ENCODE measurements around the gene PHF2. TPM values are rescaled to one million over a fixed set of nuclear protein-coding genes. Genes with fewer than 3 reads are reported as not detected.
A peak's percentile ranks its signal among the peaks of the same experiment; 100 is the strongest.

PHF2 gene
- total RNA-seq, 1 donor from 2014 or later: 13.9 TPM

DNA sequence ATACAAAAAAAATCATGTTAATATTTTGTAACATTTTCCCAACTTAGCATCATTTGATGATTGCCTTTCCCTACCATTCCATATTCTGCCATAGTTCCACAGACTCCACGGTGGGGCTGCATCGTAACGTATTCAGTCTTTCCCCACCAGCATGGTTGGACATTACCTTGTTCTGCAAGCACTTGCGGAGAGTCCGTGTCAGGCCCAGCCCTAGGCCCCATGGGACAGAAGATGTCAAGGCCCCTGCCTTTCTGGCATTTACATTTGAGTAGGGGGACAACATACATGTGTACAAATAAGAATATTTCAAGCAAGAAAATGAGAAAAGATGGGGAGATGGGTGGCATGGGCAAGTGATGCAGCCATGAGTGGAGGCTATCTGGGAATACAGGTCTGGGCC, 8.2 kb upstream of the PHF2 start:
- DNase-seq (ENCODE audit: low read depth in 2 of 2): no peak

DNA sequence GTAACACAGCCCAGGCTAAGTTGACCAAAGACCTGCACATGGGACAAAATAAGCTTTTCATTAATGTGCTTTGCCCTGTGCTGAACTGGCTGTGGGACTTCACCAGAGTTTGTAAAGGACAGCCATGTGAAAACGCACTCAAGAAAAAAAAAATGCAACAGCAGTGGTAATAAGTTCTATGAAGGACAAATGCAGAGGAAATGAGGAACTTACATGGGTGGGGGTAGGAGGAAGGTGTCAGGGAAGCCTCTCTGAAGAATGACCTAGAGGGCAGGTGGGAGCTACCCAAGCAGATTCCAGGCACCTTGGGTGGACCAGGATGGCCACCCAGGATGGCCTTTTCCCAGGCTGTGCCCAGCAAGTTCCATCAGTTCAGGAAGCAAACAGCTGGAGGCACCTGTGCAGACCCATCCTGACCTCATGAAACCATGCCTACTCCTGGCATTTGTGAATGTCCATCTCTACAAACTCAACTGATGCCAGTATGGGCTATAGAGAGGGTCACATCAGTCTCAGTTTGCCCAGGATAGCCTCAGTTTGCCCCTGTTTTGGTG, 6.7 kb upstream of the PHF2 start:
- no peak for DNase-seq (ENCODE audit: low read depth in 2 of 2)

DNA sequence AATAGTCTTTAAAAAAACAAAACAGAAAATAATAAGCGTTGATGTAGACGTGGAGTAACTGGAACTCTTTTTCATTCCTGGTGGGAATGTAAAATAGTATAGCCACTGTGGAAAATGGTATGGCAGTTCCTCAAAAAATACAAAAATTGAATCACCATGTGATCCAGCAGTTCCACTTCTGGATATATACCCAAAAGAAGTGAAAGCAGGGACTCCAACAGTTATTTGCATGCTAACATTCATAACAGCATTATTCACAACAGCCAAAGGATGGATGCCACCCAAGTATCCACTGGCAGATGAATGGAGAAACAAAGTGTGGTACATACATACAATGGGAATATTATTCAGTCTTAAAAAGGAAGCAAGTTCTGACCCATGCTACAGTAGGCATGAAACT, 4.2 kb upstream of the PHF2 start:
- DNase-seq (ENCODE audit: low read depth in 2 of 2): no peak

DNA sequence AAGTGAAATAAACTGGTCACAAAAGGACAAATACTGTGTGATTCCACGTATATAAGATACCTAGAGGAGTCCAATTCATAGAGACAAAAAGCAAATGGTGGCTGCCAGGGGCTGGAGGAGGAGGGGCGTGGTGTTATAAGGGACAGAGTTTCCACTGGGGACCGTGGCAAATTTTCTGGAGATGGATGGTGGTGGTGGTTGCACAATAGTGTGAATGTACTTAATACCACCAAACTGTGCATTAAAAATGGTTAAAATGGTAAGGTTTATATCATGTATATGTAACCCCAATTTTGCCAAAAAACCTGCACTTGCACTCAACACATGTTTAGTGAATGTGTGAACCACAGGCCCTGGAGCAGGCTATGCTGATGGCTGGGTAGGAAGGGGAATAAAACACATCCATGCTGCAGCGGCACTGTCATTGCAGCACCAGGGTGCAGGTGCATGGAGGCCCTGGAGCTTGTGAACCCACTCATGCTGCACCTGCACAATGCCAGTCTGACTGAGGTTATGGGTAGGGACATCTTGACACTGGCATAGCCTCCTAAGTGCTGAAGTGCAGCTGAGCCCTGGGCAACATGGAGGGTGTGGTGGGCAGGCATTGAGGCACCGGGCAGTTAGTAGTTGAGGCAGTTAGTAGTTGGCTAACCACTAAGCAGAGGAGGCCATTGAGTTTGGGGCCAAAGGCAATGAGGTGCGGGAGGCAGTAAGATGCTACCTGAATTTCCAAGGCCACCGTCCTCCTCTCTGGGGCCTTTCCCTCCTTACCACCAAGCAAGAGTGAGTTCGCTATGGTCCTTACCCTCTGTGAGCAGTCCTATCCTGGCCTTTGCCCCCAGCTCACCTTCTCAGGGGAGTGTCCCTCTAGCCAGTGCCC, 3.5 kb upstream of the PHF2 start:
- DNase-seq (ENCODE audit: low read depth in 2 of 2): no peak

DNA sequence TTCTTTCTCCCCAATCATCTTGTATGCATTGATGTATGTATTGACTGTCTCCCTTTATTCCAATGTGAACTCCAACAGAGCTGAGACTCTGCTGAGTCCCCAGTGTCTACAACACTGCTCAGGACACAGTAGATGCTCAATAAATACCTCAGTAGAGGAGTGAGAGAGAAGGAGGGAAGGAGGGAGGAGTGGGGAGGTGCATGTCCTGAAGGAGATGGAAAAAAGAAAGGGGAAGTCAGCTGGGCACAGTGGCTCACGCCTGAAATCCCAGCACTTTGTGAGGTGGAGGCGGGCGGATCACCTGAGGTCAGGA, 2.9 kb upstream of the PHF2 start:
- DNase-seq (ENCODE audit: low read depth in 2 of 2): no peak

DNA sequence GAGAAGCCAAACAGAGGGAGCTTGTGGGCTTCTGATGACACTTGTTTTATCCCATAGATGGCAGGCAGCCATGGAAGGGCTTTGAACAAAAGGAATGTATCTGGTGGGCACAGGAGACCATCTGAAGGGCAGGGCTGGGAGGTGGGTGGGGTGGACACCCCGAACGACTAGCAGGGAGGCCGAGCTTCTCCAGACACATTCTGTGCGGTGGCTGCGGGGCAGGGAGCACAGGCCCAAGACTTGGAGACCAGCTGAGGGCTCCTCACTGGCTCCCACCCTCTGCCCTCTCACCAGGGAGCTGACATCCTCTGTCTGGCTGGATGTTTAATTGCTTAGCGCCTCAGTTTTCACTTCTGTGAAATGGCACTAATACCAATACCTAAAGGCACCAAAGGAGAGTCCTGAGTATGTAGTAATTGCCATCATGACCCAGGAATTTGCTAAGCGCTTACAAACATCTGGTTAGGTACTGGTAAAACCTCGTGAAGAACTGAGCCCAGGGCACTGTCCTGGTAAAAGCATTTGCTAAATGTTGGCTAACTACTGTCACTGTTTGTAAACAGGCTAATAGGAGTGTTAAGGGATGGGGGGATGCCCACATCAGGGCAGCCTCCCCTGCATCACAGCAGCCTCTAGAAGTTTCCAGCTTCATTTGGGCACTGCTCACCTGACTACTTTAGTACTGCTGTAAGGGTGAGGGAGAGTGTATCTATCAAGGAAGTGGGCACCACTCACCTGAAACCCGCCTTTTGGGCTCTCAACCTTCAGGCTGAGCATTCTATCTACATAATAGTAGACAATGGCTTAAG, 2.1 kb upstream of the PHF2 start:
- DNase-seq (ENCODE audit: low read depth in 2 of 2): no peak

DNA sequence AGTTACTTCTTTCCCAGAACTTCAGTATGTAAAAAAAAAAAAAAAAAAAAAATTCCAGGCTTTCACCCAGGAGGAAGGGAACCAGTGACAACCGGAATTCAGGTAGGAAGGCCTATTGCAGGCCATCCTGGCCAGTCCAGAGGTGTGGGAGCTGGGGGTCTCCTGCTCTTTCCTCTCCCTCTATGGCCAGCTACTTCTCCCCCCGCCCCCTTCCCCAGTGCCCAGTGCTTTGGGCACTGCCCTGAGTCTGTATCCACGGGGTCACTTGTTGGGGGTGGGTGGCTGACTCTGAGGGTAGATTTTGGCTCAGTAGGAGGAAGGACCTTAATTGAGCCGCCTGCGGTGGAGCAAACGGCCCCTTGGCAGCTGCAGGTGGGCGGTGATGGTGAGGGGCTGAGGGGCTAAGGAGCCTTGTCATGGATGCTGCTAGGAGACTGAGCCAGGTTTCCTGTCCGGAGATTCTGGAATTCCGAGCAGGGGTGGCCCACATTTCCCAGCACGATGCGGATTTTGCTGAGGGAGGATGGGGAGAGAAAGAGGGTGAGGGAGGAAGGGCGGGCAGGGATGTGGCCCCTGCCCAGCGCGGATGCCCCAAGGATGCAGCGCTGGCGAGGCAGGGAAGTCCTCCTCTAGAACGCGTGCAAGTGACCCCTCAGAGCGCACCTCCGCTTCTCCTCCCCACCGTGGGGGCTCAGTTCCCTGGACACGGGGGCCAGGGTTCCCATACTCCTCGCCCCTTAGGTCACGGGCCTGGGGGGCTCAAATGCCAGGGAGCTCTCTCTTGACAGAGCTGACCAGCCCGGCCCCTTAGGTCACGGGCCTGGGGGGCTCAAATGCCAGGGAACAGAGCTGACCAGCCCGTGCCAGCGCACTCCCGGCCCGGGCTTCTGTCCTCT, 1.2 kb upstream of the PHF2 start:
- DNase-seq (ENCODE audit: low read depth in 2 of 2): peak in 1 of 2 donors; percentile 40

DNA sequence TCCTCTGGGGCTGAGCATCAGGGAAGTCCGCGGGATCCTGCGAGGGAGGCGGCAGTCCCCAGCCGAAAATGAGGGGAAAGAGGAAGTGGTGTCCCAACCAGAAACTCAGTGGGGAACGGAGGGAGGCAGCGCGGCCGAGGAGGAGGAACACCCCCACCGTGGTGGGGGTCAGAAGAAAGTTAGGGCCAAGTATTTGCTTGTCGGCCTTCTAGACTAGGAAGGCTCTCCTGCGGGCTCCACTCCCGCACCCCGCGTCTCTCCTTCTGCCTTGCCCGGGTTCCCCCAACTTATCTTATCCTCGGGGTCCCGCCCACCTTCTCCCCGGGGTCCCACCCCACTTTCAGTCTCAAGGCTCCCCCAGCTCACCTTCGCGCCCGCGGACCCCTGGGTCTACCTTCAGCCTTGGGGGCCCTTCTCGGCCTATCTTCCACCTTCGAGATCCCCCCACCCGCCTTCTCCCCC, 557 bp upstream of the PHF2 start:
- DNase-seq (ENCODE audit: low read depth in 2 of 2): peak in 1 of 2 donors; percentile 35

DNA sequence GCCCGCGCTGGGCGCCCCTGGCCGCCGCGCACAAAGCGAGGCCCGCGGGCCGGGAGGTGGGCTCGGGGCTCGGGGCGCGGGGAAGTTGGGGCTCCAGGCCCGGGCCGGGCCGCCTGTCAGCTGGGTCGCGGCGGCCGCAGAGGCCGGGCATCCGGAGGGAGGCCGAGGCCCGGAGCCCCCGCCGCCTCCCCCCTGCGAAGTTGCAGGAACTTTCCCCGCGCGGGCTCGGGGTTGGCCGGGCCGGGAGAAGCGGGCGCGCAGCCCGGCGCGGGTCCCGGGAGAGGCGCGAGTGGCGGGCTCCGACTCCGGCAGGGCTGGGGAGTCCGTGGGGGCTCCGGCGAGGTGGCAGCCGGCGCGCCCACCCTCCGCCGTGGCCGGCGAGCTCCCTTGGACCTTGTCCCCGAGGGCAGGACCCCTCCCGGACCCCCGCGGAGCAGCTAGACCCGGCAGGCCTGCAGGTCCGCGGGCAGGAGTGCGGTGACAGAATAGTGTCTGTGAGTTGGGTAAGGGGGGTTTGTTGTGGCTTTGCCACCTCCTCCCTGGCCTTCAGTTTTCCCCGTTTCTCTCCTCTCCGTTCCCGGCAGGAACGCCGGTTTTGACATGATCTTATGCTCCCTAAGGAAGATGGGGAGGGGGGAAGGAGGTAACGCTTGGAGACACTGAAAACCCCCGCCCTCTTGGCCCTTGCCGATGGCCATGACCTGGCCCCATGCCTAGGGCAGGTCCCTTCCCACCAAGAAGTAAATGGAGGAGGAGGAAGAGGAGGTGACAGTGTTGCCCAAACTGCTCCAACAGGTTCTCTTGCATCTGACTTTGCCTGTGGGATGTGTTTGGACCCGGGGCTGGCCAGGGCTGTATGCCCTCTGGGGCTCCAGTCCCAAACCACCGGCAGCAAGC, 942 bp downstream of the PHF2 start:
- DNase-seq (ENCODE audit: low read depth in 2 of 2): peak; percentile 34 to 55

DNA sequence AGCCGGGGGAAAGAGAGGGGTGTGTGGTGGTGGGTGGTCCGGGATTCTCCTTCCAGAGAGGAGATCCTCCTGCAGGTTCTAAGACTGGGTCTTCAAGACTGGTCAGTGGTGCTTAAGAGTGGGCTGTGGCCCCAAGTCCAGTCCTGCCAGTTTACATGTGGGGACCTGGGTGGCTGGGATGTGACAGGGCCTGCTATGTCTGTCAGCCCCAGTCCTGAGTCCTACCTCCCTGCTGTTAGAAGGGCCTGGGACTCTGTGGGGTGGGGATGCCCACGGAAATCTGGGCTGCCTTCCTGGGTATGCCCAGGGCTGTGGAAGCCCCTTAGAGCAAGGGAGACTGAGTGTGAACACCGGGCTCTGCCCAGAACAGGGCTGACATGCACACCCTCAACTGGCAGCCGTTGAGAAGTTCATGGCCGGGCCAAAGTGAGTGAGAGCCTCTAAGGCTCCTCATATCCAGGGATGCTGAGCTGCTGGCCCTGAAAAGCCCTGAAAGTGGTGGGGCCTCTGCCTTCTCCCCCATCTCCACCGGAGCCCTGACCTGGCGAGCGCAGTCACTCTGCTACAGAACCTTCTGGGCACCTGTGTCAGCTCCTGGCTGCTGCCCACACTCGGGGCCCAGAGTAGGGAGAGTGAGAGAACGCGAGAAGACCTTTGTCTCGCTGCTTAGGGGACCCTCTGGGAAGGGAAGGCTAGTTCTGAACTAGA, 1.7 kb downstream of the PHF2 start:
- no peak for DNase-seq (ENCODE audit: low read depth in 2 of 2)

DNA sequence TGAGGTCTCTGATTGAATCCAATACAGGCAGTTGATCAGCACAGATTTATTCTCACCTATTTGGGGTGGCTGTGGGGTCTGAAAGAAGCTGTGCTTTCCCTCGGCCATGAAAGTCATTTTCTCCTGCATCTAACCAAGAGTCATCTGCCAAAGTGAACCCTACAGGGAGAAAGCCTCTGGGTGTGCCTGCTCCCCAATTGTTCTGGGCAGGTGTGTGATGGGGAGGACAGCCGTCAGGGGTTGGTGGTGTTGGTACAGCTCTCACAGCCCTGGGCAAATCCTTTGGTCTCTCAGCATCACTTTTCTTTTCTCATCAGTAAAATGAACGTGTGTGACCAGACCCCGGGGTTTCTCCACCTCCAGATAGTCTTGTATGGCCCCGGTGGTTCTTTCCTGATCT, 2.5 kb downstream of the PHF2 start:
- DNase-seq (ENCODE audit: low read depth in 2 of 2): no peak

DNA sequence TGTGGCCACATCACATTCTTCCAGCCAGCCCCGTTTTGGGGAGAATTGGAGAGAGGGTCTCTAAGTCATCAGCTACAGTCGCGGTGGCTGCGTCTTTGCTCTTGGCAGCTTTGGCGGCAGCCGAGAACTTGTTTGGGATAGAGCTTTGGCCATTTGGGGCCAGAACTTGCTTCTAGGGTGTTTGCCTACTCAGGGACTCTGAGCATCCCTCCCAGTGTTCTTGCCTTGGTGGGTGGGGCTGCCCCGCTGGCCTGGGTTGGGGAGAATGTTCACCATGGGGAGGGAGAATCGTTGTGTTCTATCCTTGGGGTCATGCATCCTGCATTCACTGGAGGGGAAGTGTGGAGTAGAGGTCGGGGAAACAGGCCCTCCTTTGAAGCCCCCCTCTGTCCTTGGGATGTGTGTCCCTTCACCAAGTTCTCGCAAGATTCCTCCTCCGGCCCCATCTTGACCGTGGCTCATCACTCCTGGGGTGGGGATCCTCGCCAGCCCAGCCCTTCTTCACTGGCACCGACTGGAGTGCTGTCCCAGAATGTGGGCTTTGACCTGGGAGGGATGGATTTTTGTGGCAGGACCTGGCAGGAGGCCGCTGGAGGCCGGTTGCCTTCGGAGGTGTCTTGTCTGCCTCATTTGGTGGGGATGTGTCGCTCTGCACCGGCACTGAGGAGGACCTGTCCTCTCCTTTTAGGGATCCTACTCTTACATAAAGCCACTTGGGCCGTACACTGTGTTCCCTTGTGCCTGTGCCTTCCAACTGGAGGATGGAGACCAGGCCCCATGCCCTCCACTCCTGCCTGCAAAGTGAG, 3.5 kb downstream of the PHF2 start:
- no peak for DNase-seq (ENCODE audit: low read depth in 2 of 2)

DNA sequence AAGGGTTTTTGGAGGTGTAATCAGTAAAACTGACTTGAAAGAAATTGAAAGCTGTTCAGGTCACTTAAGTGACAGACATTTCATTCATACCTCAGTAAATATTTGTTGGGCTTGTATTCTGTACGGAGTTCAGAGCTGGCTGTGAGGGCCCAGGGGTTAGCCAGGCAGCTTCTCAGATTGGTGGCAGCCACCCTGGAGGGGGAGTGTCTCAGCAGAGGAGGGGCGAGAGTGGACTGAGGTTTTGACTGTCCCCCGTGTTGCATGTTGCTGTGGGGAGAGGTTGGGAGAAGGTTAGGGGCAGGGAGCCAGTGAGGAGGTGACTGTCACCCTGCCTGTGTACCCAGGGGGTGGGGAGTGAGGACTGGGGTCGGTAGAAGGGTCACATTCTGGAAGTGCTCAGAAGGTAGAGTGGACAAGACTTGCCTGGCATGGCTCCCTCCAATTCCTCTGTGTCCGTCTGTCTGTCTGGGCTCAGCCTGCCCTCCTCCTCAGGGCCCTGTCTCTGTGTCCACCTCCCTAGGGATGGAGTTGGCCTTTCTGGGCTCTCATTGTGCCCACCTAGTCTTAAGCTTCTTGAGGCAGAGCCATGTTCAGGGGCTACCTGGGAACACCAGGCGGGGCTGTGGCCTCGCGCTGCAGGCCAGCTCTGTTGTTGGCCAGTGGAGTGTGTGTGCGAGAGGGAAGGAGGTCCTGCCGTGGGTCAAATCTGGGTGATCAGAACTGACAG, 4.4 kb downstream of the PHF2 start:
- DNase-seq (ENCODE audit: low read depth in 2 of 2): no peak

DNA sequence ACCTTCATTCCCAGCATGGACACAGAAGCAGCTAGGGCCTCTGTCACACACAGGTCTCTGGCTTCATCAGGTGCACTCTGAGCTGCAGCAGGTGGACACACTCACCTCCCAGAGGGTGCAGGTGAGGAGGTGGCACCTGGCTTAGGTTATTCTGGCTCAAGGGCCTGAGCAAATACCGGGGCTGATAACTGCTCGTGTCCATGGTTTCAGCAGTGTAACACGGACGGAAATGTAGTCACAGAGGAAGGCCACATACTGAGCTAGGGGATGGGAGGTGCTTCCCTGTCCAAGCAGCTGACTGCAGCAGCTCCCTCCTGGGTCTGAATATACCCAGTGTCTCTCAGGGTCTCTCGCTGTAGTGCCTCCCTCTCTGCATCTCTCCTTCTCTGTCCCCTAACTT, 5.7 kb downstream of the PHF2 start:
- peak; percentile 34 to 79 for DNase-seq (ENCODE audit: low read depth in 2 of 2)

DNA sequence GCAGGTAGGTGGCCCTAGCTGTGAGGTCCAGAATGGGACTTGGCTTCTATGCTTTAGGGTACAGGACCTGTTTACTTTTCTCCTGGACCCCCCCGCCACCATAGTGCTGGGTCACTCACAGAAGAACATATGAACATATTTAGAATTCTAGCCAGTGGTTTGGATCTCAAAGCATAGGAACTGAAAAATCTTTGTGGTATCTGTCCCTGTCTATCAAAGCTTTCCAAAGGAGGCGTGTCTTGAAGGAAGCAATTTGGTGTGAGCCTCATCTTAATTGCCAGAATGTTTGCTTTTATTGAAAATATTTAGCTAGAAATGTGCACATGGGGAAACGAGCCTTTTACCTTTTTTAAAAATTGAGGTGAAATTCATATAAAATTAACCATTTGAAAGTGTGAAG, 6.2 kb downstream of the PHF2 start:
- no peak for DNase-seq (ENCODE audit: low read depth in 2 of 2)

DNA sequence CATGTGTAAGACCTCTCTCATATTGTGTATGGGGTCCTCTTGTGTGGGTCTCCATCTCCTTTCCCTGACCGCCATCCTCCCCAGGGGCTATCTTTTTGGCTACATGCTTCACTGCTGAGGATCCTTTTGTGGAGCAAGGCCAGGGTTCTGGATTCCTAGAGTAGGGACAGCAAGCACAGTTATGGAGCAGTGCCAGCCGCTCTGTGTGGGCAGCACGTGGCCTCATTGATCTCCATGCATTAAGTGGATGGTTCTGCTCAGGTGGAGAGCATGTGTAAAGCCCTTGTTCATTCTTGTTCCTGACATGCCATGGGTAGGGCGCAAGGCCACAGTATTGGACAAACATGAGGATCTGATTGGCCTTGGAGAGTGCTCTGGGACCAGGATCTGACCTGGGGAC, 8.9 kb downstream of the PHF2 start:
- DNase-seq (ENCODE audit: low read depth in 2 of 2): no peak

DNA sequence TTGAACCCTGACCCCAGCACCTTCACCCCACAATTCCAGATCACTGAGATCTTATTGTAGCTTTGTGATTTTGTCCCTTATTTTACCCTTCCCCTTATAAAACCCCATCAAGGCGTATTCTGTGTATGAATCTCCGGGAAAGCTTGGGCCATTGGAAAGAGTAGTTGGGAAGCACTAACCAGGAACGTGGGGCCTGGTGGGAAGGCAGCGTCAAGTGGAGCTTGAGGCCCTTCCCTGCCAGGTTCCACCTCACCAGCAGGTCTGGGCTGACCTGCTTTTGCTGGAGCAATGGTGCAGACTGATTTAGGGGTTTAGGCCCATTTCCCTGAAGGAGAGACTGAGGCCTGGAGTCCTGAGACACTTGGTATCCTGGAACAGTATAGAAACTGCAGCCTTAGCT, 9.3 kb downstream of the PHF2 start:
- no peak for DNase-seq (ENCODE audit: low read depth in 2 of 2)

Data from lung microvascular endothelial cell (primary cell).